NCI-H82 (cell line): ENCODE data around the gene ZNRD2.
A peak's percentile ranks its signal among the peaks of the same experiment; 100 is the strongest.

ENCODE experiments used
- DNase-seq: peaks from one replicate; lab custom pipeline; 2025; lab: John Stamatoyannopoulos, UW

ZNRD2 gene

DNA sequence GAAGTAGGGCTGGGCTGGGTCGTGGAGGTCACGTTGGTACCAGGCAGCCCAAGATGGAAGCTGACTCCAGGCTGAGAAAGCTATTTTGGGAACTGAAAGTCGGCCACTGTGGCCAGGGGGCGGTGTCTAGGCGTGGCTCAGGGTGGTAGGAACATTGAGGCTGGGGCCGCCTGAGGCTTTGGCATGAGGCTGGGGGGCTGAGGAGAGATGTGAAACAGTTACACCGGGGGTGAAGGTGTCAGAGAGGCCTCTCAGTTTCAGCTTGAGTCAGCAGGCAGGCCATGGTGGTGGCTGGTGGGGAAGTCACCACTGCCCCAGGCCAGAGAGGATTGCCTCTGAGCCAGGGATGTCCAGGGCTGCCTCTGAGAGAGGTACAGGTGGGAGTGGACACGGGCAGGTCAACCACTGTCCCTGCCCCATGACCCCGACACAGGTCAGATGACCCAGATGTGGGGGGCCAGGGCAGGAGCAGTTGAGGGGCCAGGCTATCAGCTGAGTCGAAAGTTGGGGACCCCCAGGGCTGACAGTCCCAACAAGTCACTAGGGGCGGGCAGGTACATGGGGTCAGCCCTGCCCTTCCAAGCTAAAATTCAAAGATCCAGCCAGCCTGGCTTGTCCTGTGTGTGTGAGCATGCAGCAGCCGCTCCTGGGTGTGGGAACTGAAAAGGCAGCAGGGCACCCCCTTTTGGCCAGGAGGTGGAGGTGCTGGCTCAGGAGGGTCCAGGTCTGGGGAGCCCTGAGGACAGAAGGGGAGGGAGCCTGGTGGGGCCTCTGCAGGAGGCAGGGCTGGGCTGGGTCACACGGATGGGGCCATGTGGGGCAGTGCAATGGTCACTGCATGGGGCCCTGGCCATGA, 18.1 kb downstream of the ZNRD2 start:
- peak; percentile 57 for DNase-seq

DNA sequence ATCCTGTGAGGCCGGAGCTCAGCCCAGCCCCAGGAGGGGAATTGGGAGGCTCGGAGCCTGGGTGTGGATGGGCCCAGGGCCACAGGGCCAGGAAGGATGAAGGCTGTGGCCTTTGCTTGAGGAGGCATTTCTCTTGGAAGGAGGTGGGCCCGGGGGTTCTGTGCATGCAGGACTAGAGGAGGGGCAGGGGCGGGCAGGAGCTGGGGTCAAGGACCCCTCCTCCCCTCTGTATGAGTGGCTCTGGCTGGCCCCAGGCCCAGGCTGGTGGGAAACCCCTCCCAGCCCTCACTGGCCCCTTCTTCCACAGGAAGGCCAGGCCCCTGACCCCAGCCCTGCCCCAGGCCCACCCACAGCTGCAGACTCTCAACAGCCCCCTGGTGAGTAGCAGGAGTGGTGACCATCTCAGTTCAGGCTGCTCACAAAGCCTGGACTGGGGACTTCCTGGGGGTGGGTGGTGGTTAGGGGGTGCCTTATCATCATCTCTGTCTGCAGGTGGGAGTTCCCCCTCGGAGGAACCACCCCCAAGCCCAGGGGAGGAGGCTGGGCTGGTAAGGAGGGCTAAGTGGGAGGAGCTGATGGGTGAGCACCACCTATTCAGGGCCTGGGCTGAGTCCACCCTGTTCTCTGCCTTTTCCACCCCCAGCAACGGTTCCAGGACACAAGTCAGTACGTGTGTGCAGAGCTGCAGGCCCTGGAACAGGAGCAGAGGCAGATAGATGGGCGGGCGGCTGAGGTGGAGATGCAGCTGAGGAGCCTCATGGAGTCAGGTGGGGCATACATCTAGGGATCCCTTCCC, 19.4 kb downstream of the ZNRD2 start:
- DNase-seq = no peak

DNA sequence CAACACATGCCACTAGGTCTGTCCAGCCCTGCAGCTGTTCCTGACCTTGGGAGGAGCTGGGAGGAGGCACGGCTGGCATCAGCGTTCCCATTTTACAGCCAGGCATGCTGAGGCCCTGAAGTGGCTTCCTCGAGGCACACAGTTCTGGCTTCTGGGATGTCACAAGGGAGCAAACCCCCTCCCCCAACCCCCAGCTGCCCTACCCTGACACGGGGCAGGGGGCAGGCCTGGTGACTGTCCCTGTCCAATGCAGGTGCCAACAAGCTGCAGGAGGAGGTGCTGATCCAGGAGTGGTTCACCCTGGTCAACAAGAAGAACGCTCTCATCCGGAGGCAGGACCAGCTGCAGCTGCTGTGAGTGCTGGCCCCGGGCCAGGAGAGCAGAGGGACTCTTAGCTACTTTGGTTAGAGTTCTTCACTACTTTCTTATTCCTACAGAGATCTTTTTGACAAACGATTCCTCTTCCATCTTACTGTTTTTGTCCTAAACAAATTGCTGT, 20.0 kb downstream of the ZNRD2 start:
- peak; percentile 36 for DNase-seq

DNA sequence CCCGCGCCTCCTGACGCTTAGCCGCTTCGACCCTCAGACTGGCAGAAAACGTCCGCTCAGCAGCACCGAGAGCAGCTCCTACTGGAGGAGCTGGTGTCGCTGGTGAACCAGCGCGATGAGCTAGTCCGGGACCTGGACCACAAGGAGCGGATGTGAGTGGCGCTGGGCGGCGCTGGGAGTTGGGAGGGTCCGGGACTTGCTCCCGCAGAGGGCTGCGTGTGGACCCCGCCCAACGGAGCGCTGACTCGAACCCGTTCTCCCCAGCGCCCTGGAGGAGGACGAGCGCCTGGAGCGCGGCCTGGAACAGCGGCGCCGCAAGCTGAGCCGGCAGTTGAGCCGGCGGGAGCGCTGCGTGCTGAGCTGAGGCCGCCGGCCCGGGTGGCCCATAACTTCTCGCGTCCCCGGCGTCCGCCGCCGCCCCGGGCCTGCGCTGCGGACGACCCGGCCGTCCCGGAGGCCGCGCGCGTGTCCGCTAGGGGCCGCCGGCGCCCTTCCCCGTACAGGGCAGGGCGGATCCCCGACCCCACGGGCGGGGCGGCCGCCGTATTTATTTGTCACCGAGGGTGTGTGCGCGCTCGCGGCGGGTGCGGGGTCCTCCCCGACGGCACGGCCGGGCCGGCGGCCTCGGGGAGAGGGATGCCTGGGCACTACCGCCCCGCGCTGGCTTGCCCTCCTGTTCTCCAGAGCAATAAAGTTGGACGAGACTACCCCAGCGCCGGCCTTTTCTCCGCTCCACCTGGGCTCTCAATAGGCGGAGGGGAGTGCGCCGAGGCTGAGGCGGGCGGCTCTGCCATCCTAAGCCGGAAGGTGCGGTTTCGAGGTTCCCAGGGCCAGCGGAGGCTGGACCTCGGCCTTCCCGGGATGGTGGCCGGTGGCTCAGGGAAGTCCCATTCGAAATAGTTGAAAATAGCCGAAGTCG, 21.9 kb downstream of the ZNRD2 start:
- DNase-seq = no peak

DNA sequence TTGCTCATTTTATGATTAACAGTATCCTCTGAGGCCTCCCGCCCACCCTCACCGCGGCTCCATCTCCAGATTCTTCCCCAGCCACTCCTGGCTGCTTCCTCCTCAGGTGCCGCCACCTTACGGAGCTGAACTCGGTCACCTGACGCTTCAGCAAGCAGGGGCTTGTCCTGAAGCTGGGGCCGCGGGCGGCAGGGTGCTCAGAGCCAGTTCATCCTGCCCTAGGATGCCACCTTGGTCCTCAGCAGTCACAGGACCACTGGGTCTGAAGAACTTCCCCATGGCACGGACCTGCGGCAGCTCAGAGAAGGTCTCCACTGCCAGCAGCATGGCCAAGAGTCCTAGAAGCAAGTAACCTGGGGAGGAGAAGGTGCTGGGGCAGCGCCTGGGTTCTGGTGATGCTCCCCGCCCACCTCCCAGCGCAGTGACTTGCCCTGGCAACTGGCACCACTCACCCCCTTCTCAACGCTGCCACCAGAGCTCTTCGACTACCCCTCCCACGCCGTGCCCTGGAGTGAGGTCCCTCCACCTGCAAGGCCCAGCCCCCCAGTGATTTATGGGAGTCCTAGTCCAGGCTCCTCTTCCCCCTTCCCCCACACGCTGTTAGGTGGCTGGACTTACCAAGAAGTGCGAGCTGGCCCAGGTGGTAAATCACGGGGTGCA, 22.7 kb downstream of the ZNRD2 start:
- DNase-seq = no peak

DNA sequence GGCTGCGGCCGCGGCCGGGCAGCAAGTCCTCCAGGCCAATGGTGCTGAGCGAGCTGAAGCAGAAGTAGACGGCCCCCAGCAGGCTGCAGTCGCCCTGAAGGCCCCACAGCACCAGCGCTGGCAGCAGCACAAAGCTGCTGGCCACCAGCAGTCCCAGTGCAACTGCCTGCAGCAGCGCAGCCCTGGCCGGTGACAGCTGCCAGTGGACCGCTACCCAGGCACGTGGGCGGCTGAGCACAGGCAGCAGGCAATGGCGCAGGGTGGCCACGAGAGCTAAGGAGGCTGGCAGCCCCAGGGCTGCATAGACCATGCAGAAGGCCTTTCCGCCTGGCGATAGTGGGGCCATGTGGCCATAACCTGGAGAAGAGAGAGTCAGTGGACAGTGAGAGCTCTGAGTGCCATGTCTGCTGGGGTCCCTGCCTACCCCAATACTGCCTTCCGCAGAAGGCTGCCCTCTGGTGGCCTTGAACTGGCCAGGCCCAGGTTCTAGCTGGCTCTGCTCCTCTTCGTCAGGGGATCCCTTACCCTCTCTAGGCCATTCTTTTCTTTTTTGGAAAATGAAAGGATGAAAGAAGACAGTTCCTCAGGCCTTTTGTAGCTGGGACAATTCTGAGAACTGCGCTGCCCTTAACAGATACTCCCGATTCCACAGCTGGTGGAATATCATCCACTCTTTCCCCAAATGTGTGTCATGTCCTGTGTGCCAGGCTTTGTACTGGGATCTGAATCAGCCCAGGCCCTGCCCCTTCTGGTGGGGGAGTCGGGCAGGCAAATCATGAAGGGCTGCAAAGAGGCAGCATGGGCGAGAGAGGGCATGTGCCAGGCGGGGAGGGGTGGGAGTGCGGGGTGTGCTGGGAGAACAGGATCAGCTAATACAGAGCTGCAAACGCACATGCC, 23.5 kb downstream of the ZNRD2 start:
- DNase-seq = peak; percentile 62

DNA sequence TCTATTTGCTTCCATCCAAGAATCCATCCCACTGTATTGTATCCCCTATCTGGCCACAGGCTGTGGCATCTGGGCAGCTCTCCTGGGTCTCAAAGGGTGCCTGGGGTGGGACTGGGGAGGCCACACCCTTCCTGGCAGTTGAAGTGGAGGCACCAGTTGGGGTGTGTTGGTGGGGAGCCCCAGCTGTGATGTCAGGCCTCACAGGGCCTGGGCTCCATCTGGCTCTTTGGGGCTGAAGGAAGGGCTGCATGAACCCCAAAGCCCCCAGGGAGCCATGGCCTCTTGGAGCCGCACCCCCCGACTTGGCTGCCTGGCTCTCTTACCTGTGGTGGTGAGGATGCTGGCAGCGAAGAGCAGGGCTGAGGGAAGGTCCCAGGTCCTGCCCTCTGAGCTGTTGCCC, 24.9 kb downstream of the ZNRD2 start:
- DNase-seq = no peak

DNA sequence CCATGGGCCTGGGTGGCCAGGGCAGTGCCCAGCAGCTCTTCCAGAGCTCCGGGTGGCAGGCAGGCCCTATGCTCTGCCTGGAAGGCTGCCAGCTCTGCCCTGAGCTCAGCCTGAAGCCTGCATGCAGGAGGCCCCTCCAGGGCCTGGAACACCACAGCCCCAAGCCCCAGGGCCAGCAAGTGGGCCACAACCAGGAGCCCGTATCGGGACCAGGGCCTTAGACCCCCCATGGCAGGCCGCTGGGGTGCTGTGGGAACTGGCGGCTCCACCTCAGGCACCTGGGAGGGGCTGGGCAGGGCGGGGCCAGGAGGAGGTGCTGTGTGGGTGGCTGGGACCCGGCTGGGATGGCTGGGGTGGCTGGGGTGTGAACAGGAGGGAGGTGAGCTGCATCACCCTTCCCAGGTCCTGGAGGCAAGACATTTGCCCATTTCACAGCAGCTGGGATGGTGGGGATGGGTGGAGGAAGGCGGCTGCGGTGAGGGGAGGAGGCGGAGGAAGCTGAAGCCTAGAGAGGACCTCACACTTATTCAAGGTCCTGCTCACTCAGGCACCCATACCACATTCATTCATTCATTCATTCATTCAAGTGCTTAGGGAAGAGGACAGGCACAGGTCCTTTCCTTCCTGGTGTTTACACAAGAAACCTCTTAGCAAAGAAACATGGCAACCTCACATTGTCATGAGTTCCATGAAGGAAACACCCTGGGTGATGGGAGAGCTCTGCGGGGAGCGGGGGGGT, 25.4 kb downstream of the ZNRD2 start, which contains the start of gene KCNK7:
KCNK7 (minus strand) TSS at position 258 of the 739 bp plus-strand sequence; CDS start at position 230, 28 bp downstream.
- DNase-seq = no peak

DNA sequence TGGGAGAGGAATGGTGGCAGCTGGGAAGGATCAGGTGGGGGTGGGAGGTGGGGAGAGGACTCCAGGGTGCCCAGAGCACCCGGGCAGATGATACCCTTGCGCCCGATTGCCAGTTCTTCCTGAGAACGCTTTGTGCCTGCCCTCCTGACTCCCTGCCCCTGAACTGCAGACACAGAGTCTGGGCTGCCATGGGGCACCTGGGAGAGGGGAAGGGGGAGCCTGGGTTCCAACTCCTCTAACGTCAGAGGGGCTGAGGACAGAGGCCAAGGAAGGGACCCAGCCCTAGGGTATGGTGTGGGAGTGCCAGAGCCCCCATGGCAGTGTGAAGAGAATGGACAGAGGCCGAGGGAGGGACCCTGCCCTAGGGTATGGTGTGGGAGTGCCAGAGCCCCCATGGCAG, 26.2 kb downstream of the ZNRD2 start:
- no peak for DNase-seq

DNA sequence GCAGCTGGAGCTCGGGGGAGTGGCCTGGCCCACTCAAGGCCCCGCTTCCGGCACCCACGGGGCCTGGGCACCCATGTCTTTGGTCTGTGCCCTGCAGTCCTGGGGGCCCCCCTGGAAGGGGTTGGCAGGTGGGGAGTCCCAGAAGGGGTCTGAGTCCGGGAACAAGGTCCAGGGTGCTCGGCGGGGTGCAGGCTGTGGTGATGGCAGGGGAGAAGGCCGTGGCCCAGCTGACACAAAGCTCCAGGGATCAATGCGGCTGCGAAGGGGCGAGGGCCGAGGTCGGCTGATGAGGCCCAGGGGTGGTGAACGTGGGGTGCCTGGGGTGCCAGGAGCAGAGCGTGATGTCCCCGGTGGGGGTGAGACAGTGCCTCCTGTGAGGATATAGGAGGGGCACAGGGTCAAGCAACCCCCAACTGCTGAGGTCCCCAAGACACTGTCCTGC, 28.0 kb downstream of the ZNRD2 start:
- DNase-seq = no peak

DNA sequence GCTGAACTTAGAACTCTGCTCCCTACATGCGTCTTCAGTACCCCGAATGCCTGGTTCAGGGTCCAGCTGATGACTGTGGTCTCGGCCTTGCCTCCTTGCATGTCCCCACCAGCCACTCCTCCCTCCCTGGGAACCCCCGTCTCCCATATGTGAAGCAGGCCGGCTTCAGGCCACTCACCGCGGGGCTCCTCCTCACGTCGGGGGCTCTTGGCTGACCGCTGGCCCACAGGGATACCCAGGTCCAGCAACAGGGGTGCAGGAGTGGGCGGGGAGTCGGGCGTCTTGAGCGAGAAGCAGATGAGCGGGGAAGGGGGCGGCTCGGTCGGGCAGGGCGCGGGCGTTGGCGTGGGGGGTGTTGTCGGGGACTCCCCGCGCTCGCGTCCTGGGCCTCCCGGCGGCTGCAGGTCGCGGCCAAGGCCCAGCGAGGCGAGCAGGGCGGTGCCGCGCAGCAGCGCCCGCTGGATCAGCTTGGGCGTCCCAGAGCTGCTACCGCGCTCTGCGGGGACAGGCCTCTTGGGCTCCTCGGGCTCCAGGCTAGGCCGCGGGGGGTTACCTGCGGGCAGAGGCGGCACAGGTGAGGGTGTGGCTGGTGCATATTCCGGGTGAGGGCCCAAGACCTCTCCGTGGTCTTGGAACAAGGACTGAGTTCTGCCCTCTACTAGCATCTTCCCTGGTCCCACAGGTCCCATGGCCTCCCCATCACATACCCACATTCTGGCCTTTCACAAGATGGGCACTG, 29.1 kb downstream of the ZNRD2 start:
- DNase-seq = no peak

DNA sequence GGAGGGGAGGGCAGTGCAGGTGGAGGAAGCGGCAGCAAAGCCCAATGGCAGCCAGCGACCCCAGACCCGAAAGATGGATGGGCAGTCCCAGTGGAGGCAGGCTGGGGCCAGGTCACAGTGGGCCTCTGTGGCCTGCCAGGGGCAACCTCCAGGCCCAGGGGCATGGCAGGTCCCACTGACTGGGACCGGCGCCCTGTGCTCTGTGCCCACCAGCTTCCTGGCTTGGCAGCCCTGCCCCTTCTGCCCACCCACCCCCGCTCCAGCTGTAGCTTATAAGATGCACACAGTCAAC, 29.6 kb downstream of the ZNRD2 start:
- no peak for DNase-seq

DNA sequence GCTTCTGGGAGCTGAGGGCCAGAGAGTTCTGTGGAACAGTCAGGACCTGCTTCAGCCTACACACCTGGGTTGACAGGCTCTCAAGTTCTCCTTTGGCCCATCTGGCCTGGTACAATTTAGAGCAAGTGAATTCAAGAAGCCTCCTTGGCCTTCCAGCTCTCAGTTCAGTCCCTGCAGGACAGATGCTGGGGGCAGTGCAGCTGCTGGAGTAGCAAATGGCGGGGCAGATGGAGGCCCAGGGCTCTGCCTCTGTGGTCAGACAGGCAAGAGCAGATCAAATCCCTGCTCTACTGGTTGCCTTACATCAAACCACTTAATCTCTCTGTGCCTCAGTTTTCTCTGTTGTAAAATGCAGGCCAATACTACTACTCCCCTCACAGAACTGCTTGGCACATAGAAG, 34.0 kb downstream of the ZNRD2 start:
- DNase-seq = no peak

DNA sequence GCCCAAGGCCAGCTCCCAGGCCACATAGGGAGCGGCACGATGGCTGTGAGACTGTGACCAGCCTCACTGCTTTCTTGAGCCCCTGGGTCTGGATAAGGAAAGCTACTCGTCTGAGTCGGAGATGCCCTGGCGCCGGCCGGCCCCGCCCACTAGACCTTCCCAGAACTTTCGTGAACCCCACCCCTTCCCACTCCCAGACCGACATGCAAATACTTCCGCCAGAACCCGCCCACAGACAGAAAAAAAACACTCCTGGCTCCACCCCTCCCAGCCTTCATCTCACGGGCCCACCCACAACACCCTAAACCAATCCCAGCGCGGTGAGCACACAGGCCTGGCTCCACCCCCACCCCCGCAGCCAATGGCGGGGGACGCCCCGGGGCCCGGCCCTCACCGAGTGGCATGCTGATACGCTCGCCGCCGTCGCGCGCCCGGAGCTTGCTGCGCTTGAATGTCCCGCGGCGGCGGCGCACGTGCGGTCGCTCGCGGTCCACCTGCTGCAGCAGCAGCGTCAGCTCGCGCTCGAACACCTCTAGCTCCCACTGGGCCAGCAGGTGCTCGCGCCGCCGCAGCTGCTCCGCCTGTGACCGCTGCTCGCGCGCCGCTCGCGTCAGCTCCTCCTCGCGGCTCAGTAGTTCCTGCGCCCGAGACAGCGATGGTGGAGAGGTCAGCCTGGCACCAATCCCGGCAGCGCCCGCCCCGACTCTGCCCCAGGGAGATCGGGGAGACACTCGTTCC, 36.8 kb downstream of the ZNRD2 start:
- DNase-seq = peak; percentile 24

DNA sequence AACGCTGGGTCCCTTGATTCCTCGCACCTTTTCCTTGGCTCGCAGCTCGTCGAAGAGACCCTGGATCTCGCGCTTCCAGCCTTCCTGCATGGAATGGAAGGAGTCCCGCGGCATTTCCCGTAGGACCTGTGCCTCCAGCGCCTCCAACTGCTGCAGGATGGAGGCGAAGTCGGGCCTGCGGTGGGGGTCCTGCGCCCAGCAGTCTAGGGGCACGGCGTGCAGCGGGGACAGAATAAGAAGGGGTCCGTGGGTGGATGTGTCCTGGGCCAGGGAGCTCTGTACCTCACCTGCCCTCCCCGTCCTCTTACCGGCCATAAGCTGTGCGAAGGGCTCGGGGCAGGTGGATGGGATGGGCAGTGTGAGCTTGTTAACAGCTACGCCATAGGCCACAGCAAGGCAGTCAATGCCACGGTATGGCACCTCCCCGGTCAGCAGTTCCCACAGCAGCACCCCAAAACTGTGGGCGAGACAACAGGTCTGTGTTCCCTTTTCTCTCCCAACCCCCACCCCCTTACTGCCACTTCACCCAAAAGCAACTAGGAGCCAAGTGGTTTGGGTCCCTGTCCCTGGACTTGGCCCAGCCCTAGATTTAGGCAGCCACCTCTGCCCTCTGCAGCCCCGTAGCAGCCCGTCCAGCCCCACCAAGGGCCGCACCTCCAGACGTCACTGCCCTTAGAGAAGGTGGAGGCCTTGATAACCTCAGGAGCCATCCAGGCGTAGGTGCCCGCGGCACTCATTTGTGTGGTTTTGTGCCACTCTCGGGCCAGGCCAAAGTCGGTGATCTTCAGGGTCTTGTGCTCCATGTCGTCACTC, 37.5 kb downstream of the ZNRD2 start:
- DNase-seq = no peak

DNA sequence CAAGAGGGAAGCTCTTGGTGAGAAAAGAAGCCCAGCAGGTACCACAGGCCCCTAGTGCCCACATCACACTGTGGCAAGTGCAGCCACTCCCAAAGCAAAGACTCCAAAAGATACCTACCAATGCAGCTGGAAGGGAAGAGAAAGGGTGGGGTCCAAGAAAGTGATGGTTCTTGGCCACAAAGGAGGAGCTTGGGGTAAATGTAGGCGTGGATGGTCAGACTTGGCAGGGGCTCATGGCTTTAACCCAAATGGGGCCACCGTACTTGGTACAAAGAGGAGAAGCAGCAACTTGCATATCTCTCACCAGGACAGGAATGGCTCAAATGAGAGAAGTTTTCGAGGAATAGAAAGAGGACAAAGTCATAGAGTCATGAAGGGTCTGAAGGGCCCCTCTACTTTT, 39.0 kb downstream of the ZNRD2 start:
- DNase-seq = no peak

DNA sequence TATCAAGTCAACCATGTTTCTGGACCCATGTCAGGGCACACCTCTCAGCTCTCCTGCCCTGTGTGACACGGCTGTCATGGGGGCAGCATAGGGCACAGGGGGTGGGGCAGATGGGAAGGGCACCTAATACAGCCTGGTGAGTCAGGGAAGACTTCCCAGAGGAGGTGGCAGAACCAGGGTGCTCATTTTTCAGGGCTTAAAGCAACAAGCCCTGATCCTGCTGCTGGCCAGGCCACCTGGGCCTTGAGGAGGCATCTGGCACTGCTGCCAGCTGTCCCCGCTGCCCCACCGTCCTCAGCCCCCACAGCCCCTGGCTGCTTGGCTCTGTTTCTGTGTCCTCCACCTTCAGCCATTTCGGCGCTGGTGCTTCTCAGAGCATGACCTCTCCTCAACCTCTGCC, 39.4 kb downstream of the ZNRD2 start:
- no peak for DNase-seq
